D341Med (cell line): ENCODE measurements around the gene HOXD9.

ENCODE experiments used
- DNase-seq: peaks from one replicate; pipeline ENCODE4 v3.0.0; 2012; ENCODE audit warnings: low spot score

The HOXD9 gene

DNA sequence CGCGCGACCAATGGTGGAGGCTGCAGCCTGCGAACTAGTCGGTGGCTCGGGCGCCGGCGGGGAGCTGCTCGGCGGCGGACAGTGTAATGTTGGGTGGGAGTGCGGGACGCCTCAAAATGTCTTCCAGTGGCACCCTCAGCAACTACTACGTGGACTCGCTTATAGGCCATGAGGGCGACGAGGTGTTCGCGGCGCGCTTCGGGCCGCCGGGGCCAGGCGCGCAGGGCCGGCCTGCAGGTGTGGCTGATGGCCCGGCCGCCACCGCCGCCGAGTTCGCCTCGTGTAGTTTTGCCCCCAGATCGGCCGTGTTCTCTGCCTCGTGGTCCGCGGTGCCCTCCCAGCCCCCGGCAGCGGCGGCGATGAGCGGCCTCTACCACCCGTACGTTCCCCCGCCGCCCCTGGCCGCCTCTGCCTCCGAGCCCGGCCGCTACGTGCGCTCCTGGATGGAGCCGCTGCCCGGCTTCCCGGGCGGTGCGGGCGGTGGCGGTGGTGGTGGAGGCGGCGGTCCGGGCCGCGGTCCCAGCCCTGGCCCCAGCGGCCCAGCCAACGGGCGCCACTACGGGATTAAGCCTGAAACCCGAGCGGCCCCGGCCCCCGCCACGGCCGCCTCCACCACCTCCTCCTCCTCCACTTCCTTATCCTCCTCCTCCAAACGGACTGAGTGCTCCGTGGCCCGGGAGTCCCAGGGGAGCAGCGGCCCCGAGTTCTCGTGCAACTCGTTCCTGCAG is at the start of gene HOXD9:
HOXD9 (plus strand) TSS at position 37 of the 728 bp plus-strand sequence; CDS start at position 87, 50 bp downstream.
- peak; percentile 64 for DNase-seq

GRCh38 chr2:176072951-176073904 is 49.3 kb upstream of the HOXD9 start:
- DNase-seq: no peak

GRCh38 chr2:176074919-176075425 is 47.5 kb upstream of the HOXD9 start:
- no peak for DNase-seq

GRCh38 chr2:176075481-176075880 is 47.0 kb upstream of the HOXD9 start:
- no peak for DNase-seq

GRCh38 chr2:176076063-176076462 is 46.5 kb upstream of the HOXD9 start:
- DNase-seq: no peak

DNA sequence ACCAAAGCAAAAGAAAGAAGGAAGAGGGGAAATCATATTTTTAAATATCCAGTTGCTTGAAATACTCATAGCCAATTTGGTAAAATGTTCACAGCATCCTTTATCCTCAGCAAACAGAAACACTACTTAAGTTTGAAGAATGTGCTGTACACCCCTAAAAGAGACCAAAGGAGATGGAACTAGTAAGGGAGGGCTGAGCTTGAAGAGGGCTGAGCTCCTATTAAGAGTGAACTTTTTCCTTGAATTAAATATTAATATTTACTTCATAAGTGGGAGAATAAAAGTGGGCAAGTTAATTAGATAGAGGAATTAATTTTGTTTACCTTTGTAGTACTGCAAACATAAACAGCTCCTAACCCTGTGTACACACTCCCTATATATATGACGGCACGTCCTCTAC is 45.7 kb upstream of the HOXD9 start:
- DNase-seq: no peak

- DNase-seq: no peak
Measured at GRCh38 chr2:176078541-176079284, 43.8 kb upstream of the HOXD9 start.

DNA sequence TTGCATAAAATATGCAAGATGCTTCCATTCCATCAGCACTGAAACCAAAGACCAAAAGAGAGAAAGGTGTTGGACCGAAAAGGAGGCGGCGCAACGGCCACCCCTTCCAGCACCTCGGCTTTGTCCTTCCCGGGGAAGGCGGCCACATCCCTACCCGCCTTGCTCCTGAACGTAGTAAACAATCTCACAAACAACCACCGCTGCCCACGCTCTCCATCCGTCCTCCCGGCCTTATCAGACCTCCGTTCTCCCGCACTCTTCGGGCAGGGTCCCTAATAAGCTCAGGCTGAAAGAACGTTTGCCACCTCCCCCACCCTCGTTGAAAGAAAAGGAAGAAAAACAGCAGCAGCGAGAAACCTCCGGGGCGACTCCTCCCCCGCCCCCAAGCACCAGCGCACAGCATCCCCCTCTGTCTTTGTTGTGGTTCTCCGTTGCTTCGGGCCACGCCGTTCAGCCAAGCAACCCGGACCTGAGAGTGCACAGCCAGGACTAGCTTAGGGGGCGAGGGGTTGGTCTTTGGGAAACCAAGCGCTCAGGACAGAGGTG is 43.2 kb upstream of the HOXD9 start:
- DNase-seq: peak; percentile 60

DNA sequence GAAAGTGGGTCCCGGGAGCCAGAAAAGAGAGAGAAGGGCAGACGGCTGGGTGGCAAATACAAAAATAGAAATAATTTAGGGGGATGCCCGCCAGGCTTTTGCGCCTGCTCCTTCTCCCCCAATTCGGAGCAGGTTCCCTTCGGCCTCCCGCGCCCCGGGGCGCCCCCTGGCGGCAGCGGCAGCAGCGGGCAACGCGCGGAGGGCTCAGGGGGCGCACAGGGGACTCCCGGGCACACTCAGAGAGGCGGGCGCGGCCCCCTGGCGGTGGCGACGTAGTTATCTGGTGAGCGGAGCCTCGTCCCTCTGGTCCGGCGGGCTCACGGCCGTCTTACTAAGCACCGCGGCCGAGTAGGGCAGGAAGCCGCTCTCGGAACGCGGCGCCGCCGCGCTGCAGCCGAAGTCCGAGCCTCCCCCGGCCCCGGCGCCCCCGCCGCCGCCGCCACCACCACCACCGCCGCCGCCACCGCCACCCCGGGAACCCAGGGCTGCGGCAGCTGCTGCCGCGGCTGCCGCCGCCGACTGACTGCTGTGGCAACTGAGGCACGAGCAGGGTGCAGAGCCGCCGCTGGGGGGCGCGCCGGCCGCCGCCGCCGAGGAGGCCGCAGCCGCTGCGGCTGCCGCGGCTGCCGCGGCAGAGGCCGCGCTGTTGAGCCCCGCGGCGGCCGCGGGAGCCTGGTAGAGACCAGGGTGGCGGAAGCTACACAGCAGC is 42.5 kb upstream of the HOXD9 start:
- DNase-seq: peak; percentile 91

GRCh38 chr2:176080540-176081375 is 41.8 kb upstream of the HOXD9 start:
- peak; percentile 70 for DNase-seq

DNA sequence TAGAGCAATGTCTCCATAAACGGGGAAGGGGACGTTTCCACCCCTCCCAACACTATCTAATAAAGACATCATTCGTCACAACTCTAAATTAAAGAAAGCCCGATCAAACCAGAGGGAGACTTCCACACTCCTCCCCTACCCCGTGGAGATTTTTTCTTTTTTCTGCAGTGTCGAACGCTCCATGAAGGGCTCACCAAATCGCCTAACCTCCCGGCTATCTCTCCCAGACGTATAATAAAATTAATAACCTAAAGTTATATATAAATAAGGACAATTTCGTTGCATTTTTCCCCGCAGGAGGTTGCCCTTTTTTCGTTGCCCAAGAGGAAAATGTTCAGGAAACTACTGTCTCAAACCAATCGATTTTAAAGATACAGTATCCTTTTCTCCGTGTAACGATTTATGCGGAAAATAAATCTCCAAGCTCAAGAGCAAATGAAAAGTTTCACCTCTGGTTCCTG is 41.1 kb upstream of the HOXD9 start:
- no peak for DNase-seq

DNA sequence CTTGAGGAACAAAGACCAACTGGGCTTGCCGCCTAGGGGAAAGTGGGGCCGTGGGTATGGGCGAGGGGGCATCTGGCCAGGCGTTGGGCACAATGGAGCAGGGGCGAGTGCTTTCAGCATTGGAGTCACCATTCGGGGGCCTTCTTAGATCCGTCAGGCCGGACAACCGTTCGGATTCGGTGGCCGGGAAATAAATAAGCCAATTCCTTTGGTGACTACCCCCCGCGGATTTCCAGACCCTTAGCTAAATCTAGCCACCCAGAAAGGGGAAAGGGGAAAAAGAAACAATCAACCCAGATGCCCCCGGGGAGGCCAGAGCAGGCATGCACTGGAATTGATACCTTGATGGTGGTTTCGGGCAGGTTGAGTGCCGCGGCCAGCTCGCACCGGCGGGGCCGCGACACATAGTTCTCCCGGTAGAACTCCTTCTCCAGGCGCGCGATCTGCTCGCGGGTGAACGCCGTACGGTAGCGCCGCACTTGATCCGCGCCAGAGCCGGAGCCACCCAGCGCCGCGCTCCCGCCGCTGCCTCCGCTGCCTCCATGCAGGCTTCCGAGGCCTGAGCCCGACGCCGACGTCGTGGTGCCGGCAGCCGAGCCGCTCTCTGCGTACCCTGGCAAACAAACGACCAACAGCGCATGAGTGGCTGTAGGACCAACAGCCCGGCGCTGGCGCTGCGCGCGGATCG is 40.5 kb upstream of the HOXD9 start:
- peak; percentile 60 for DNase-seq

- DNase-seq: no peak
Measured at GRCh38 chr2:176082525-176082823, 40.0 kb upstream of the HOXD9 start.

DNA sequence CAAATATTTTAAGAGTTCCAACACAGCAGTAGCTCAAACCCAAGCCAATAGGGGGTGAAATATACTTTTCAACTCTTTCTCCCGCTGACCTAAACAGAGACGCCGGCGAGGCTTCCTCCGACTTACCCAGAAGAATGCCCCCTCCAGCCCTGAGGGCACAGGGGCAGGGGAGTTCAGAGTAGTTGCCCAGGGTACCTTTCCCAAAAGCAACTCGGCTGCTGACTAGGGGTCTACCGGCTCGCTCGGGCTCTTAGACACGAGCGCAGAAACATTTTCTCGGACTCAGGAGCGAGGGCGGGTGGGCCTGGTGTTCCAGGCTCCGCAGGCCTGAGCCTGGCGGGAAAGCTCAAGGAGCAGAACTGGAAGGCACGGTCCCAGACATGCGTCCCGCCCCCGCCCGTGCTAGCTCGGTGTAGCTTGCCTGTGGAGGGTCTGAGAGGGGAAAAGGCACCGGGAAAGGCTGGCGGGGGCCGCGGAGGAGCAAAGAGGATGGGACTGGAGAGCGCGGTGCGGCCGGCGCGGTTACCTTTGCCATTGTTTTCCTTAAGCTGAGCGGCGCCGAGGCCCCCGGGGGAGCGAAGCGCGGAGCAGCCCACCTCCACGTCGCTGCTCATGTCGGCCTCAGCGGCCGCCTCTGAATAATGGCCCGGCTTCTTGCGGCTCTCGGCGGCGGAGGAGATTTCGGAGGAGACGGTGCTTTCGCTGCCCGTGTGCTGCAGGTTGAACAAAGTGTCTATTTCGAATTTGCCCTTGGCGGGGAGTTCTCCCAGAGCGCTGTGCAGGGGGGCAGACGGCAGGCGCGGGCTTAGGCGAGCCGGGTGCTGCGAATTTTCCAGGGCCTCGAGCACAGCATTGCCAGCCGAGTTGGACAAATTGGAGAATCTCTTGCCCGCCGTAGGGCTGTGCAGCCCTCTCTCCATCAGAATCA is 39.4 kb upstream of the HOXD9 start:
- no peak for DNase-seq

GRCh38 chr2:176083796-176084261 is 38.7 kb upstream of the HOXD9 start, which contains the start of gene EVX2:
TSS of gene EVX2 (minus strand) at chr2:176083962. CDS start at chr2:176083776, 186 bp downstream.
- no peak for DNase-seq

DNA sequence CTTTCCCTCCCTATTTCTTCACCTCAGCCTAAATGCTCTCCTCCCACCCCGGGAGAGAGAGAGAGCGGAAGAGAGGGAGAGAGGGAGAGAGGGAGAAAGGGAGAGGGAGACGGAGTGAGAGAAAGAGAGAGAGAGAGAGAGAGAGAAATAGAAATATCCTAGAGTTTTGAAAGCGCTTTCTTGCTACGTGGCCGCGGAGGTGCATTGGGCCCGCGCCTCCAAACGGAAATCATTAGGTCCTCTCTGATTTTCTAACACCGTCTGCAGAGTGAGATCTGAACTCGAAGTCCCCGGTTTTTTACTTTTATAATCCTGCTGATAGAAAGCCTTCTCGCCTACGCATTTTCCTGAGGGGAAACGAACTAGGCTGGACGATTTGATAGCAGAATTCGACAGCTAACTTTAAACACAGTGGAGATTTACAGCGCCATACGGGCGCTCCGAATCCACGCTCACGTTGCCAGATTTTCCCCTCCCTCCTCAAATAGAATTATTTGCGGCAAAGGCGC is 37.9 kb upstream of the HOXD9 start:
- no peak for DNase-seq

DNA sequence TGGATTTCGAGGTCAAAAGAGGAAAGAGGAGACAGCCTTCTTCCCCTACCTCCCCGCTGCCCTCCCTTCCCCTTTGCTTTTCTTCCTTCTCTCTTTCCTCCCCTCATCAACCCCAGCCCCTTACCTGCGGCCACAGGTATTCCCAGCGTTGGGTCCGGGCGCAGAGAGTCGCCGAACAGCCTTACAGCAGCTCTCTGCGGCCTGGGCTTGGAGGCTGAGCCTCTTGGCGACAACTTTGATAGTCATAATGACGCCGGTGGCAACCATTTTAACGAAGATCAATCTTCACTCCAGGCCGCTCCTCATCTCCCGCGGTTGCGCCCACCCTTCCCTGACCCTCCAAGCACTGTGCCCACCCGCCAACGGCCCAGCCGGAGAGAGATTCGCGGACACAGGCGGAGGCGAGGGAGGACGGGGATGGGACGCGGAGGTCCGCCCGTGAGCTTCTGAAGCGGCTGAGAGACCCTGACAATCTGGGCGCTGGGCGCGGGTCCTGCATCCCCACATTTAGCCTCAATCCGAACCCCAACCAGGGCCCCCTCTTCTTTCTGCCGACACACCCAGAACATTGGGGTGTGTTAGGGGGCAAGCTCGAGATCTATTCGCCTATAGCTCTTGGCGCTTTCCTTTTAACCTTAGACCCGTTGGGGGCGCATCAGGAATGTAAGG is 37.3 kb upstream of the HOXD9 start:
- no peak for DNase-seq
